ENCODE data around the gene PI4KA.

PI4KA gene

DNA sequence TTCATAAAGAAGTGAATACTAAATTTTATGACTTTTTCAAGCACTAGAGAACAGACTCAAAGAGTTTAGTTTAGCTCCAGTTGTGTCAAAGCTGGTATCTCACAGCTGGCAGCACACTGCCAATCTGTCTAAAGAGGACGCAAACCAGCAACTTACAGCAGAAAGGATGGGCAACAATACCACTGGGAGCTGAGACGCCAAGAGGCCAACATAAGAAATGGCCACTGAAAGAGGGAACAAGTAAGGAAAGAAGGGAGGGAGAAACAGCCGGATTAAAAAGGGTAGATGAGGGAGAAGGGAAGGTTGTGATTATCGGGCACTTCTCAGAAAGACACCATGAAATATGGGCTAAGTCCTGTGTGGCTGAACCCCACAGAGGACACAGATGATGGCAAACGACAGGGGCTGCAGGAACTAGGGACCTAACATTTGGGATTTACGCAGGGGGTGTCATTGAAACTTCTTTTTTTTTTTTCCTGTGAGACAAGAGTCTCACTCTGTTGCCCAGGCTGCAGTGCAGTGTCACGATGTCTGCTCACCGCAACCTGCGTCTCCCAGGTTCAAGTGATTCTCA, 43.0 kb downstream of the PI4KA start:
- no peaks in the 10 kb centered on the region for H3K27me3 ChIP-seq (ENCODE audit: control insufficient read depth, low read length)
- H3K36me3 ChIP-seq (ENCODE audit: control insufficient read depth, low read length): peaks cover 53% of the 10 kb centered on the region
- H3K9me2 ChIP-seq (replicated peaks; ENCODE audit: control insufficient read depth, low read length): no peaks in the 10 kb centered on the region
- H3F3A ChIP-seq (ENCODE audit: control insufficient read depth, insufficient read depth): no peaks in the 10 kb centered on the region
- H4K20me1 ChIP-seq (ENCODE audit: control insufficient read depth, insufficient read depth, low read depth, low read length): no peaks in the 10 kb centered on the region
- no peak overlapping the region for H3K4me2 ChIP-seq (ENCODE audit: low read length)
- TF ChIP-seq CTCF (IDR thresholded peaks at IDR 0.05; ENCODE audit: low read depth, low read length, poor library complexity, severe bottlenecking) (no peak), EZH2phosphoT487 (IDR thresholded peaks at IDR 0.05; ENCODE audit: borderline replicate concordance, low read length) (no peak)
- no peak overlapping the region for H3K4me3 ChIP-seq (ENCODE audit: low read length)
- H3K9me3 ChIP-seq (ENCODE audit: control insufficient read depth, insufficient read depth, low read length): no peaks in the 10 kb centered on the region
- no peak overlapping the region for H3K27ac ChIP-seq (ENCODE audit: low read depth, low read length)
- no peaks in the 10 kb centered on the region for H3K4me1 ChIP-seq (ENCODE audit: control insufficient read depth, low read length)
- no peaks in the 10 kb centered on the region for H3K79me2 ChIP-seq (ENCODE audit: control insufficient read depth, low read length)

DNA sequence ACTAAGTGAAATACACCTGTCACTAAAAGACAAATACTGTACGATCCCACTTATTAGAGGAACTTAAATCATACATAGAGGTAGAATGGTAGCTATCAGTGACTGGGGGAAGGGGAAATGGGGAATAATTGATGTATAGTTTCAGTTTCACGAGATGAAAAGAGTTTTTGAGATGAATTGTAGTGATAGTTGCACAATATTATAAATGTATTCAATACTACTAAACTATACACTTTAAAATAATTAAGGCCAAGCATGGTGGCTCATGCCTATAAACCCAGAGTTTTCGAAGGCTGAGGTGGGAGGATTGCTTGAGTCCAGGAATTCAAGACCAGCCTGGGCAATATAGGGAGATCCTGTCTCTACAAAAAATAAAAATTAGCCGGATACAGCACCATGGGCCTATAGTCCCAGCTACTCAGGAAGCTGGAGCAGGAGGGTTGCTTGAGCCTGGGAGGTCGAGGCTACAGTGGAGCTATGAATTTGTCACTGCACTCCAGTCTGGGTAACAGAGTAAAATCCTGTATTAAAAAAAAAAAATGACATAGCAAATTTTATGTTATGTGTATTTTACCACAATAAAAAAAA, 44.3 kb downstream of the PI4KA start:
- H3K4me3 ChIP-seq (ENCODE audit: low read length): no peak overlapping the region
- no peak overlapping the region for H3K4me2 ChIP-seq (ENCODE audit: low read length)
- no peak overlapping the region for H3K27ac ChIP-seq (ENCODE audit: low read depth, low read length)
- H3K36me3 ChIP-seq (ENCODE audit: control insufficient read depth, low read length): peaks cover 53% of the 10 kb centered on the region
- no peaks in the 10 kb centered on the region for H3K27me3 ChIP-seq (ENCODE audit: control insufficient read depth, low read length)
- H3K9me2 ChIP-seq (replicated peaks; ENCODE audit: control insufficient read depth, low read length): no peaks in the 10 kb centered on the region
- H3F3A ChIP-seq (ENCODE audit: control insufficient read depth, insufficient read depth): no peaks in the 10 kb centered on the region
- H3K4me1 ChIP-seq (ENCODE audit: control insufficient read depth, low read length): no peaks in the 10 kb centered on the region
- no peaks in the 10 kb centered on the region for H4K20me1 ChIP-seq (ENCODE audit: control insufficient read depth, insufficient read depth, low read depth, low read length)
- H3K79me2 ChIP-seq (ENCODE audit: control insufficient read depth, low read length): no peaks in the 10 kb centered on the region
- H3K9me3 ChIP-seq (ENCODE audit: control insufficient read depth, insufficient read depth, low read length): no peaks in the 10 kb centered on the region
- TF ChIP-seq CTCF (IDR thresholded peaks at IDR 0.05; ENCODE audit: low read depth, low read length, poor library complexity, severe bottlenecking) (no peak), EZH2phosphoT487 (IDR thresholded peaks at IDR 0.05; ENCODE audit: borderline replicate concordance, low read length) (no peak)

DNA sequence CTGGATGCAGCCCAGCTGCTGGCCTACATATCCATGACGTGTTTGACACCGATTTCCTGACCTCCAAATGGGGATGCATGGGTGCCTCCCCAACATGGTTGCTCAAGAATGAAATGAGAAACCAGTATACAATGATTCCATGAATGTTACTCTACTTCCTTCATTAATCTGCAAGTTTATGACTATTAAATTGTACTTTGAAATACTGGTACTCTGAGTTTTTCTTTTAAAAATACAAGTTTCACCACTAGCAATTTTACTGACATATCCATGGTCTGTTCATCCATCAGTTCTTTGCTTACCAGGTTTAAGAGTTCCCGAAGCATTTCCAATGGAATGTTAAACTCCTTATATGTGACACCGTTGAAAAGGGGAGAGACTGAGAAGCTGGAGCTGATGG, 45.6 kb downstream of the PI4KA start:
- no peaks in the 10 kb centered on the region for H3K9me2 ChIP-seq (replicated peaks; ENCODE audit: control insufficient read depth, low read length)
- H3K36me3 ChIP-seq (ENCODE audit: control insufficient read depth, low read length): peaks cover 48% of the 10 kb centered on the region
- H3K4me1 ChIP-seq (ENCODE audit: control insufficient read depth, low read length): no peaks in the 10 kb centered on the region
- no peaks in the 10 kb centered on the region for H3K27me3 ChIP-seq (ENCODE audit: control insufficient read depth, low read length)
- no peak overlapping the region for H3K4me3 ChIP-seq (ENCODE audit: low read length)
- H3K79me2 ChIP-seq (ENCODE audit: control insufficient read depth, low read length): no peaks in the 10 kb centered on the region
- H3K4me2 ChIP-seq (ENCODE audit: low read length): no peak overlapping the region
- no peaks in the 10 kb centered on the region for H3K9me3 ChIP-seq (ENCODE audit: control insufficient read depth, insufficient read depth, low read length)
- TF ChIP-seq CTCF (IDR thresholded peaks at IDR 0.05; ENCODE audit: low read depth, low read length, poor library complexity, severe bottlenecking): no peak
- no peak for TF ChIP-seq EZH2phosphoT487 (IDR thresholded peaks at IDR 0.05; ENCODE audit: borderline replicate concordance, low read length)
- no peaks in the 10 kb centered on the region for H4K20me1 ChIP-seq (ENCODE audit: control insufficient read depth, insufficient read depth, low read depth, low read length)
- H3F3A ChIP-seq (ENCODE audit: control insufficient read depth, insufficient read depth): no peaks in the 10 kb centered on the region
- no peak overlapping the region for H3K27ac ChIP-seq (ENCODE audit: low read depth, low read length)
